Panc1 (cell line): ENCODE data around the gene ITGB8. TPM values are rescaled to one million over a fixed set of nuclear protein-coding genes. Genes with fewer than 3 reads are reported as not detected.

Experiments
- ATAC-seq: fragments of 200-7000 bp; cut with Tn5 transposase; 2 replicates; pipeline ENCODE4 v1.9.1; 2020; ENCODE audit warnings: mild to moderate bottlenecking, moderate library complexity
- BruUV-seq: library from RNA; stranded (reverse); fragments of 400-500 nt; replicated peaks from 2 replicates; lab custom pipeline; 2021; lab: Mats Ljungman, UMichigan
- CTCF ChIA-PET: fragments of 300-600 bp; sonication (Branson Sonifier 250); formaldehyde crosslinking; loops from one replicate; lab custom pipeline; 2022; ENCODE audit warnings: antibody characterized with exemption; lab: Charles Lee
- POLR2A ChIA-PET: fragments of 300-600 bp; sonication (Branson Sonifier 250); formaldehyde crosslinking; loops from one replicate; lab custom pipeline; 2022; ENCODE audit warnings: antibody characterized with exemption; lab: Charles Lee
- DNase-seq: peaks from one replicate; pipeline ENCODE4 v3.0.0-alpha.2; 2010; ENCODE audit warnings: low read depth, low spot score
- H3K27ac ChIP-seq: 2 replicates; pipeline ENCODE4 v1.5.1; 2011; ENCODE audit warnings: mild to moderate bottlenecking, low read length, inconsistent platforms
- H3K27me3 ChIP-seq: fragments of 200-500 bp; sonication (Bioruptor generic); 2 replicates; pipeline ENCODE4 v1.6.0; 2014; ENCODE audit warnings: low read length, inconsistent platforms; ENCODE audit not compliant: control insufficient read depth, insufficient read depth
- H3K36me3 ChIP-seq: fragments of 200-500 bp; sonication (Bioruptor generic); 2 replicates; pipeline ENCODE4 v1.5.1; 2014; ENCODE audit warnings: inconsistent platforms, mild to moderate bottlenecking, low read length, moderate library complexity; ENCODE audit not compliant: control insufficient read depth, insufficient read depth
- H3K4me1 ChIP-seq: 2 replicates; pipeline ENCODE4 v1.5.1; 2011; ENCODE audit warnings: inconsistent platforms, mild to moderate bottlenecking, low read length, moderate library complexity; ENCODE audit not compliant: control insufficient read depth, insufficient read depth
- H3K4me3 ChIP-seq, 2 experiments: 2 replicates each; pipeline ENCODE4 v1.5.1; 2011 to 2012; ENCODE audit warnings: low read depth in 2 of 2, low read length in 2 of 2, mild to moderate bottlenecking in 2 of 2, inconsistent platforms in 1 of 2, moderate library complexity in 1 of 2
- H3K9me3 ChIP-seq: fragments of 200-500 bp; sonication (Bioruptor generic); 2 replicates; pipeline ENCODE4 v1.5.1; 2014; ENCODE audit warnings: low read depth, mild to moderate bottlenecking, inconsistent platforms, low read length, moderate library complexity; ENCODE audit not compliant: control insufficient read depth, insufficient read depth
- POLR2AphosphoS5 ChIP-seq: IDR thresholded peaks from 2 replicates; pipeline ENCODE4 v1.6.1; 2012; ENCODE audit warnings: mild to moderate bottlenecking, low read depth, low read length, moderate library complexity
- SIN3A ChIP-seq: IDR thresholded peaks from 2 replicates; pipeline ENCODE4 v1.6.1; 2012; ENCODE audit warnings: low read depth, mild to moderate bottlenecking, low read length, moderate library complexity, borderline replicate concordance; ENCODE audit not compliant: insufficient read depth
- TCF7L2 ChIP-seq: IDR thresholded peaks from 2 replicates; pipeline ENCODE4 v1.6.1; 2011; ENCODE audit warnings: mild to moderate bottlenecking, low read depth, low read length, inconsistent platforms
- in situ Hi-C: cut with HindIII; loops from 2 replicates; pipeline ENCODE4 v1.10.0; 2016; ENCODE audit warnings: low sequenced_read_pairs, low pct_unique_long_range_greater_than_20kb
- intact Hi-C: fragments of 100-400 bp; cut with micrococcal nuclease; formaldehyde crosslinking; loops from one replicate; pipeline ENCODE4 v1.10.0; 2022; ENCODE audit not compliant: unreplicated experiment
- total RNA-seq: library from RNA; stranded (reverse); gene quantifications from one replicate; pipeline ENCODE4 v1.2.1, GENCODE V29; 2021; ENCODE audit not compliant: unreplicated experiment
- TF ChIP-seq, protein P1 (sequence below): fragments of 450-650 bp; IDR thresholded peaks from 2 replicates; pipeline ENCODE4 v1.5.1; 2017; ENCODE audit warnings: mild to moderate bottlenecking
- TF ChIP-seq, protein P2 (sequence below), 2 experiments: IDR thresholded peaks; 2 replicates each; pipeline ENCODE4 v1.6.1; 2011 to 2012; ENCODE audit warnings: low read depth in 2 of 2, control low read depth in 1 of 2, low read length in 1 of 2, mild to moderate bottlenecking in 1 of 2, moderate library complexity in 1 of 2; ENCODE audit not compliant: insufficient read depth in 1 of 2

ITGB8 gene
- total RNA-seq, 1 experiment from 2014 or later, result 4.9 TPM

DNA sequence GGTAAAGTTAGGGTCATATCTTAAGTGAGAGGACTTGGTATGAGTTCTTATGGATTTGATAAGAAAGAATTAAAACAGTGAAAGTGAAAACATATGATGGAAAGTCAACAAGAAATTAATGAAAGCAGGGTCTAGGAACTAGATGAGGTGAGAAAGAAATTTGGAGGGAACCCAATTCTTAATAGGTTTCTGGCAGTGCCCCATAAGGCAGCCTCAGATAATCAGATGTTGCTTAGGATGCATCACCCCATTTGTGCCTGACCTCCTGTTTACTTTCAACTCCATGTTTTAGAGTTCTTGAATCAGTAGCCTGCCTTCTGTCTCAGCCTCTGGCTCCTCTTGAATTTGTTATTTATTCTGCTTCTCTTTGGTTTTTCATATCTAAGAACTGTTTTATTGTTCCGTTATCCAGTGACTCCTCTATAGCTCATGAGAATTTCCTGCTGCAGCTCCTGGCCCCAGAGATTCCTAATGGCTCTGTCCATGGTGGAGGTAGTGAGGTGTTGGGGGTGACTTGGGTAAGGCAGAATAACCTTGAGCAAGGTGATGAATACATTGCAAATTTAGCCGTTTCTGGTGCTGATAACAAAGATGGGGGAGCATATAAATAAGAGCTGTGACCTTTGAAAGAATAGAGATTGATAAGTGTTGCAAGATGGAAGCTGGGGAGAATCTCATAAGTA, 17.6 kb downstream of the ITGB8 start:
- no peaks in the 10 kb centered on the region for H3K9me3 ChIP-seq
- intact Hi-C loops, result no loop called here
- DNase-seq (no peak), ATAC-seq (no peak)
- TF ChIP-seq POLR2AphosphoS5 (no peak), TCF7L2 (no peak), SIN3A (no peak)
- TF ChIP-seq, protein P1, sequence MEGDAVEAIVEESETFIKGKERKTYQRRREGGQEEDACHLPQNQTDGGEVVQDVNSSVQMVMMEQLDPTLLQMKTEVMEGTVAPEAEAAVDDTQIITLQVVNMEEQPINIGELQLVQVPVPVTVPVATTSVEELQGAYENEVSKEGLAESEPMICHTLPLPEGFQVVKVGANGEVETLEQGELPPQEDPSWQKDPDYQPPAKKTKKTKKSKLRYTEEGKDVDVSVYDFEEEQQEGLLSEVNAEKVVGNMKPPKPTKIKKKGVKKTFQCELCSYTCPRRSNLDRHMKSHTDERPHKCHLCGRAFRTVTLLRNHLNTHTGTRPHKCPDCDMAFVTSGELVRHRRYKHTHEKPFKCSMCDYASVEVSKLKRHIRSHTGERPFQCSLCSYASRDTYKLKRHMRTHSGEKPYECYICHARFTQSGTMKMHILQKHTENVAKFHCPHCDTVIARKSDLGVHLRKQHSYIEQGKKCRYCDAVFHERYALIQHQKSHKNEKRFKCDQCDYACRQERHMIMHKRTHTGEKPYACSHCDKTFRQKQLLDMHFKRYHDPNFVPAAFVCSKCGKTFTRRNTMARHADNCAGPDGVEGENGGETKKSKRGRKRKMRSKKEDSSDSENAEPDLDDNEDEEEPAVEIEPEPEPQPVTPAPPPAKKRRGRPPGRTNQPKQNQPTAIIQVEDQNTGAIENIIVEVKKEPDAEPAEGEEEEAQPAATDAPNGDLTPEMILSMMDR, result no peak
- TF ChIP-seq, protein P2, sequence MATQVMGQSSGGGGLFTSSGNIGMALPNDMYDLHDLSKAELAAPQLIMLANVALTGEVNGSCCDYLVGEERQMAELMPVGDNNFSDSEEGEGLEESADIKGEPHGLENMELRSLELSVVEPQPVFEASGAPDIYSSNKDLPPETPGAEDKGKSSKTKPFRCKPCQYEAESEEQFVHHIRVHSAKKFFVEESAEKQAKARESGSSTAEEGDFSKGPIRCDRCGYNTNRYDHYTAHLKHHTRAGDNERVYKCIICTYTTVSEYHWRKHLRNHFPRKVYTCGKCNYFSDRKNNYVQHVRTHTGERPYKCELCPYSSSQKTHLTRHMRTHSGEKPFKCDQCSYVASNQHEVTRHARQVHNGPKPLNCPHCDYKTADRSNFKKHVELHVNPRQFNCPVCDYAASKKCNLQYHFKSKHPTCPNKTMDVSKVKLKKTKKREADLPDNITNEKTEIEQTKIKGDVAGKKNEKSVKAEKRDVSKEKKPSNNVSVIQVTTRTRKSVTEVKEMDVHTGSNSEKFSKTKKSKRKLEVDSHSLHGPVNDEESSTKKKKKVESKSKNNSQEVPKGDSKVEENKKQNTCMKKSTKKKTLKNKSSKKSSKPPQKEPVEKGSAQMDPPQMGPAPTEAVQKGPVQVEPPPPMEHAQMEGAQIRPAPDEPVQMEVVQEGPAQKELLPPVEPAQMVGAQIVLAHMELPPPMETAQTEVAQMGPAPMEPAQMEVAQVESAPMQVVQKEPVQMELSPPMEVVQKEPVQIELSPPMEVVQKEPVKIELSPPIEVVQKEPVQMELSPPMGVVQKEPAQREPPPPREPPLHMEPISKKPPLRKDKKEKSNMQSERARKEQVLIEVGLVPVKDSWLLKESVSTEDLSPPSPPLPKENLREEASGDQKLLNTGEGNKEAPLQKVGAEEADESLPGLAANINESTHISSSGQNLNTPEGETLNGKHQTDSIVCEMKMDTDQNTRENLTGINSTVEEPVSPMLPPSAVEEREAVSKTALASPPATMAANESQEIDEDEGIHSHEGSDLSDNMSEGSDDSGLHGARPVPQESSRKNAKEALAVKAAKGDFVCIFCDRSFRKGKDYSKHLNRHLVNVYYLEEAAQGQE (IDR thresholded peaks at IDR 0.05; ENCODE audit: insufficient read depth in 1 of 2, low read depth in 2 of 2, low read length in 1 of 2), result 0 out of 4 replicates have a peak, but pooled peaks of 1 of the 2 experiments have one; percentile 60
- BruUV-seq, result no TSS peak
- H3K4me1 ChIP-seq, result peaks cover 21% of the 10 kb centered on the region
- no peak overlapping the region for H3K4me3 ChIP-seq
- POLR2A ChIA-PET, result no interaction called here
- no peaks in the 10 kb centered on the region for H3K27me3 ChIP-seq
- CTCF ChIA-PET, result no interaction called here
- H3K36me3 ChIP-seq, result no peaks in the 10 kb centered on the region
- in situ Hi-C loops, result no loop called here
- H3K27ac ChIP-seq, result no peak overlapping the region

DNA sequence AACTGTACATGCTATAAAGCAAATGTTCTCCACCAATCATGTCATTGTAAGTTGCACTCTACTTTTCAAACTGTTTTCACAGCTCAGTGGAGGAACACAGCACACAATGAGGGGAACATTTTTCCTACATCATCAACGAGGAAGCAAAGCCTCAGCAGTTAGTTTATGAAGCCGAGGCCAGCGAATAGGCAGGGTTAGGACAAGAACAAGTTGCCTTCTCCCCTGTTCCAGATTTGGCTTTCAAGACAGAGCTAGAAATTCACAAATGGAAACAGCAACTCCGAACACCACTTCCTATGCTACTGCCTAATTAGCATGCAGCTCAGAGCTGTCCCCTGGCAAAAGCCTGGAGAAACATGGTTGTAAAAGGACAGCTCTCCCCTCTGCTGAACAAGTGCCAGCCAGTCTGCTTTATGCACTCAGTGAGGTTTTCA, 19.8 kb downstream of the ITGB8 start:
- H3K9me3 ChIP-seq, result no peaks in the 10 kb centered on the region
- H3K4me1 ChIP-seq, result peaks cover 21% of the 10 kb centered on the region
- intact Hi-C loops (no loop called here), in situ Hi-C loops (no loop called here)
- H3K36me3 ChIP-seq, result no peaks in the 10 kb centered on the region
- ChIA-PET CTCF (no interaction called here), POLR2A (no interaction called here)
- H3K4me3 ChIP-seq, result peak overlapping the region in 1 of 2 experiments; percentile 20; a peak in 1 of 4 replicates
- no TSS peak for BruUV-seq
- no peaks in the 10 kb centered on the region for H3K27me3 ChIP-seq
- TF ChIP-seq TCF7L2, result no peak
- TF ChIP-seq SIN3A, result no peak
- no peak for TF ChIP-seq POLR2AphosphoS5
- TF ChIP-seq, protein P1, result no peak
- TF ChIP-seq, protein P2 (IDR thresholded peaks at IDR 0.05; ENCODE audit: insufficient read depth in 1 of 2, low read depth in 2 of 2, low read length in 1 of 2), result no peak
- DNase-seq (no peak), ATAC-seq (peak; percentile 61)
- H3K27ac ChIP-seq, result peak overlapping the region; percentile 48; the same call in 1 of the 2 replicates
